PC-3 (cell line): Measurements from ENCODE around the gene ACO2.

ENCODE experiments used
- CTCF ChIP-seq: fragments of 300-600 bp; sonication (generic); conservative IDR thresholded peaks from 2 replicates; pipeline ENCODE4 v1.5.1; 2017; ENCODE audit warnings: antibody characterized with exemption, low read depth, mild to moderate bottlenecking, low read length
- EZH2 ChIP-seq: fragments of 300-600 bp; sonication (generic); IDR thresholded peaks from one replicate; pipeline ENCODE4 v1.6.1; 2017; ENCODE audit warnings: antibody characterized with exemption, mild to moderate bottlenecking, low read length; ENCODE audit not compliant: unreplicated experiment
- EZH2phosphoT487 ChIP-seq: fragments of 300-600 bp; sonication (generic); IDR thresholded peaks from 2 replicates; pipeline ENCODE4 v1.6.1; 2018; ENCODE audit warnings: mild to moderate bottlenecking, antibody characterized with exemption, low read length, borderline replicate concordance

- TF ChIP-seq CTCF: no peak
- no peak for TF ChIP-seq EZH2
- no peak for TF ChIP-seq EZH2phosphoT487
Observed at GRCh38 chr22:41482319-41482935, 13.5 kb downstream of the ACO2 start.
